Effector CD8-positive, alpha-beta T cell (primary cell): ENCODE data around the gene CACNA1A.

Experiments used
- DNase-seq: peaks from one replicate; lab custom pipeline; 2025; lab: John Stamatoyannopoulos, UW

The CACNA1A gene

GRCh38 chr19:13163609-13164342 is 342.5 kb downstream of the CACNA1A start:
- DNase-seq = peak; percentile 11

DNA sequence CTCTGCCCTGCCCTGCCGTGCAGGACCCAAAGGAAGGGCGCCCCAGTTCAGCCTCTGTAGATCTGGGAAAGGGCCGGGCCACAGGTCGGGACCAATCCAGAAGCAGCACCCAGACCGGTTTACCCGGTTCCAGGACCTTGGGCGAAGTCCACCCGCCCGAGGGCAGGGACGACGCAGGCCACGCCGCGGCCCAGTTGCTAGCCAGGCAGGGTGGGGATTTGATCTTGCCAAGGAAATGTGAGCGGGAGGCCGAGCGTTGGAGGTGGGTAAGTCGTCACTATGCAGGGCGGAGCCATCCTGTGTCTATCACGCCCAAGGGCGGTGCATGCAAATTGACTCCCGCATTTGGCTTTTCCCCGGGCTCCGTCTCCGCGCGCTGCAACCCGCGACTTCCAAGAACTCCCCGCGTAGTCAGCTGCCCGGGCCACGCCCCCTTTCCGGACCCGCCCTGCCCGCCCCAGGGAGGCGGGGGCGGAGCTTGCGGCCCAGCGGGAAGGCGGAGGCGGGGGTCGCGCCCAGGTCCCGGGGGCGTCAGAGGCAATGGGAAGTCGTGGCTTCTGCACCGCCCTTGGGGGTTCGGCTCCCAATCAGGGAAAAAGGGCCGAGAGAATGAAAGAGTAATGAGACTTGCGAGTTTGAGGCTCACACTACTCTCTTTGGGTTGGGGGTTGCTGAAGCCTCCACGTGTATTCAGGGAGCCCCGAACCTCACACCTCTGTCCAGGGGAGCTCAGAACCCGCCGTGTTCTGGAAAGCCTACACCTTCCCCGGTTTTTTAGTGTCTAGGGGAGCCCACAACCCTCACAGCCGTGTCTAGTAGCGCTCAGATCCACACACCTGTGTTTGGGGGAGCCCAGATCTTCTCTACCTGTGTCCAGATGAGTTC is 343.3 kb downstream of the CACNA1A start:
- DNase-seq = peak; percentile 80

- no peak for DNase-seq
Measured at GRCh38 chr19:13160557-13160956, 345.7 kb downstream of the CACNA1A start.

DNA sequence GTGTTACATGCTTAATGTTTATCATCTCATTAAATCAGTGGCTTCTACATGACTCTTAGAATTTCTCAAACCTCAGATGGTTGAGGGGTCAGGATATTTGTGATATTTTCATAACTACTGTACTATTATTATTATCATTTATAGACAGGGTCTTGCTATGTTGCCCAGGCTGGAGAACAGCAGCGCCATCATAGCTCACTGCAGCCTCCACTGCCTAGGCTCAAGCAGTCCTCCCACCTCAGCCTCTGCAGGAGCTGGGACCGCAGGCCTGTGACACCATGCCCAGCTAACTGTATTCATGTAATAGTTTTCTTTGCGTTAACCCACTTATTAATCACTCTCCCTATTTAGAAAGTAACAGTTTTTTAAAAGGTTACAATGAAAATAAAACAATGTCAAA is 346.6 kb downstream of the CACNA1A start:
- DNase-seq = no peak
